ENCODE data around the gene BTBD6.

DNA sequence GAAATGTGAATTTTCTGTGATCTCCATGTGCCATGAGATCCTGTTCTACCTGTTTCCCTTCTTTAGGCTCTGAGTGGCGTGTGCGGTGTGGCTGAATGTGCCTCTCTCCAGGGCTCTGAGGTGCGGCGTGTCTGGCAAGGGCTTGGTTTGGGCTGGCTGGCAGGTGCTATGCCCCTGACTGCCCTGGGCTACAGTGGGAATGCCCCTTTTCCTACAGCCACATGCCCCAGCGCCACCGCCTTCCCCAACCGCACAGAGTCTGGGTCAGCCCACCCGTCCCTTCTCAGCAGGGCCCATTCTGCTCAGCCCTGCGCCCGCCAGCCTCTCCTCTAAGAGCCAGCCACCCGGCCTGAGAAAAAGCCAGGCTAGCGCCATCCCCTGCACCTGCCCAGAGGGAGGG, 24.7 kb downstream of the BTBD6 start:
- TF ChIP-seq EZH2 (IDR thresholded peaks at IDR 0.05; ENCODE audit: borderline replicate concordance), result no peak
- TF ChIP-seq, protein P1, sequence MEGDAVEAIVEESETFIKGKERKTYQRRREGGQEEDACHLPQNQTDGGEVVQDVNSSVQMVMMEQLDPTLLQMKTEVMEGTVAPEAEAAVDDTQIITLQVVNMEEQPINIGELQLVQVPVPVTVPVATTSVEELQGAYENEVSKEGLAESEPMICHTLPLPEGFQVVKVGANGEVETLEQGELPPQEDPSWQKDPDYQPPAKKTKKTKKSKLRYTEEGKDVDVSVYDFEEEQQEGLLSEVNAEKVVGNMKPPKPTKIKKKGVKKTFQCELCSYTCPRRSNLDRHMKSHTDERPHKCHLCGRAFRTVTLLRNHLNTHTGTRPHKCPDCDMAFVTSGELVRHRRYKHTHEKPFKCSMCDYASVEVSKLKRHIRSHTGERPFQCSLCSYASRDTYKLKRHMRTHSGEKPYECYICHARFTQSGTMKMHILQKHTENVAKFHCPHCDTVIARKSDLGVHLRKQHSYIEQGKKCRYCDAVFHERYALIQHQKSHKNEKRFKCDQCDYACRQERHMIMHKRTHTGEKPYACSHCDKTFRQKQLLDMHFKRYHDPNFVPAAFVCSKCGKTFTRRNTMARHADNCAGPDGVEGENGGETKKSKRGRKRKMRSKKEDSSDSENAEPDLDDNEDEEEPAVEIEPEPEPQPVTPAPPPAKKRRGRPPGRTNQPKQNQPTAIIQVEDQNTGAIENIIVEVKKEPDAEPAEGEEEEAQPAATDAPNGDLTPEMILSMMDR (IDR thresholded peaks at IDR 0.05; ENCODE audit: poor library complexity), result no peak
